NK-92 treated with Interleukin-12 subunit alpha and Interleukin-12 subunit beta, amount 100 ng/mL, for 24 hours (cell line): Measurements from ENCODE around the gene ZBTB49.

Experiments
- DNase-seq: peaks from one replicate; lab custom pipeline; 2025; lab: John Stamatoyannopoulos, UW

The ZBTB49 gene

DNA sequence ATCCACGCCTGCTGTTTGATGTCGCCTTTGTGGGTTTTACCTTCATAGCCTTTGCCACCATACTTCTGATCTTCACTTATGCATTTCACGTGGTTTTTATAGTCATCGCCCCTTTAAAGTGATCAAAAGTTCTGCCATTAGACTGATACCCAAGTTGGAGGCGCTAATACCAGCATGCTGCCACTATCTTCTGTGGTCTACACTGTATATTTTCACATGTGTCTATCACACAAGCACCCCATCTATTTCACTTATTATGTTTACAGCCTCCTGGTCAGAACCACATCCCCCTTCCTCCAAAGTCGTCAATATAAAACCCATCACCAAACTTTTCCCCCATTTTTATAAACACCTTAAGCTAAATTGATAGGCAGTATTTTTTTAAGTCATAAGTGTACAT lies 8.3 kb upstream of the ZBTB49 start:
- DNase-seq: no peak

DNA sequence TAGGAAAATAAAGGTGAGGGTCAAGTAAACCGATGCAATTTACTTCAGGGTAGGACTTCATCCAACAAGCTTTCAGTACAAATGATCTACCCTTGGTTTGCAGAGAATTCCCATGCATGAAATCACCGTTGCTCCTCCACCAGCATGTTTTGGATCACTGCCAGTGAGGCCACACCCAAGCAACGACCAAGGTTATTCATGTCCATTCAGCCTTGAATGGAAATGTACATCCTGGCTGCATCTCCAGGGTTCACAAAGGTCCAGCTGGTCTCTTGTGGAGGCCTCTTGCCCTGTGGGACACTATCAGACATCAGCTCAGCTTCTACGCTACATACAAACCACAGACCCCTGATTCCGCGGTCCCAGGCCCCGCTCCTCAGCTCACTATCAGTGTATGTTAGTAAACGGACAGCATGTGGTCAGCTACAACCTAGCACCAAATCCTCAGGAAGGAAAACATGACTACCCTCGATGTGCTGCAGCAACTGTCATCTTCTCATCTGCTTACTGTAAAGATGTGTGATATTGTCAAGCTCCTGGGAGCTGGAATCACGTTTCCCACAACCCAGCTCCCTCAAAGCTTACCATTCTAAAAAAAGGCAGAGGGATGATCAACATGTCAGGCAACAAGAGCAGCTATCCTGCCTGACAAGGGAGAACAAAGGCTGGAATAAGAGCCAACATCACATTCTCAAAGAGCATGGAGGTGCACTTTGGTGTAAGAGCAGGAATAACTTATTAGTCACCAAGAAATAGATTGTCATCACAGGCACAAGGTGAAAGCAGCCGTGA lies 5.0 kb upstream of the ZBTB49 start:
- DNase-seq: no peak

DNA sequence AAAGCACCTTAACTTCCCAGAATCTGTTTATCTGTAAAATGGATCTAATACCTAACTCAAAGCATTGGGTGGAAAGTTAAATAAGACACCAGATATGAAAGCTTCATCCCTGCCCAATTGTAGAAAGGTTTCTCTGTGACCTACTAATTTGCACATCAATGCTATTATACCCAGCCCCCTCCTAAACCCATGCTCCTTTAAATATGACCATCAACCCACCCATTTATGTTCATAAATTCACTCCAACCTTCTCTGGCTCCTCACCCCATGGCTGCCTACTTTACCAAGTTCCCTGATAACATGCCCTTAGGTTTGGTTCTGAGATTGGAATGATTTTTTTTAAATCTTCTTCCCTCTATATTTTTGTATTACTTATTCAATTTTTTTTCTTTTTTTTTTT lies 2.0 kb upstream of the ZBTB49 start:
- DNase-seq: no peak

DNA sequence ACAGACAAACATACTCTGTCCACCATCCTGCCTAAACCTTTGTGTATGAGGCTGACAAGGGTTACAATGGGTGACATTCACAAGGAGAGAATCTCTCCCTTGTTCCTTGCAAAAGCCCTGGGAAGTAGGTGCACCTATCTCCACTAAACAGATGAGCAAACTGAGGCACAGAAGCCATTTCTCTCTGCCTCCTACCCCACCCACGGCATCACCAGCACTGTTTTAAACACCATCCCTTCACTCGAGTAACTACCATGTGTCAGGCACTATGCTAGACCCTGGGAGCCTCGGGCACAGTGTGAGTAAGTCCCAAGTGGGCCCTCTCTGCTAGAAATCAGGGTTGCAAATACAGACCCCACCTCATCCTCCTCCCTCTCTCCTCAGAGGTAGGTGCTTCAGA lies 996 bp upstream of the ZBTB49 start:
- DNase-seq: no peak

DNA sequence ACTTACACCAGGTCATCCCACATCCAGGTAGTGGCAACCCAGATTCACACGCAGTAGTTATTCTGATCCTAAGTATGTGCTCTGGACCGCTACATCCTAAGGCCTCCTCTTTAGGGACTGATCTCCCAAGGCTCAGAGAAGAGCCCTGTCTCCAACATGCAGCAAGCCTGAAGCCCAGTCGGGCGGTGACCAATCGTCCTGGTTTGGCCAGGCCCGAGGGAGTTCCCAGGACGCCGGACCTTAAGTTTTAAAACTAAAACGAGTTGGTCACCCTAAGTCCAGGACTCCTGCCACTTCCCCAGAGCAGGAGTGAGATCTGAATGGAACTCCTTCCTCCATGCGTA lies 482 bp upstream of the ZBTB49 start:
- DNase-seq: no peak

DNA sequence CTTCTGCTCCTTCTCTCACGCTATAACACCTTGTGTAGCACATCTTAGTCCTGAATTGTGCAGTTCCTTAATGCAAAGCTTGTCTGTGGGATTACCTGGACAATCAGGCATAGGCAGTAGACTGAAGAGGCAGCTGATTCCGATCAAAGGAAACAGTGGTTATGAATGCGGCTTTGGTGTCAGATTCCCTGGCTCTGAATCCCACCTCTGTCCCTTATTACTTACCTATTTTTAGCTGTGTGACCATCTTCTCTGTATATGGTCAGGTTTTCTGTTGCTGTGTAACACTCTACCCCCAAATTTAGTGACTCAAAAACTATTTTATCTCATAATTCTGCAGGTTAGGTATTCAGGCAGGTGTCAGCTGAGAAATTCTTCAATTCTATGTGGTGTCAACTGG lies 3.2 kb downstream of the ZBTB49 start:
- no peak for DNase-seq

DNA sequence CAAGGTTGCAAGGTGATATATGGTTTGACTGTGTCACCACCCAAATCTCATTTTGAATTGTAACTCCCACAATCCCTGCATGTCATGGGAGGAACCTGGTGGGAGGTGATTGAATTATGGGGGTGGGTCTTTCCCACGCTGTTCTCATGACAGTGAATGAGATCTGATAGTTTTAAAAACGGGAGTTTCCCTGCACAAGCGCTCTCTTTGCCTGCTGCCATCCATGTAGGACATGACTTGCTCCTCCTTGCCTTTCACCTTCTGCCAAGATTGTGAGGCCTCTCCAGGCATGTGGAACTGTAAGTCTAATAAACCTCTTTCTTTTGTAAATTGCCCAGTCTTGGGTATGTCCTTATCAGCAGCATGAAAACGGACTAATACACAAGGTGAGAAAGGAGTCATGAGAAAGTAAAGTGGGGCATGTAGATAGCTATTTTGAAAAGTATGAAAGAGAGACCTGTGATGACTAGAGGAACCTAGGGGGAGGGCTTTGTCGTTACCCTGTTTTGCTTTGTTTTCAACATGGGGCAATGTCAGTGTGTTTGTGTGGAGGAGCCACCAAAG lies 6.3 kb downstream of the ZBTB49 start:
- no peak for DNase-seq

DNA sequence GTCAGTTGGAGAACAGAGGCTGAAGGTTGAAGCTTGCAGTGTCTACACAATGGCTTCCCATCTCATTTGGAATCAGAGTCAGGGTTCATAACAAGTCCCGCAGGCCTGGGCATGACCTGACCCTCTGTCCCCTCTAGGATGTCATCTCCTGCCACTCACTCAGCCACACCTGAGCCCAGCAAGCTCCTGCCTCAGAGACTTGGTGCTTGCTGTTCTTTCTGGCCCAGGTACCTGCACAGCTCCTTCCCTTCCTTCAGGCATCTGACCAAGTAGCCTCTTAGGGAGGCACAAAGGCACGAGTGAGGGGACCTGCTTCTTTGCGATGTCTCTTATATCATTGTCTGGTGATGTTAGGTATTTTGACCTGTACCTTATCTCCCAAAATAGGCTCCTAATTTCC lies 9.0 kb downstream of the ZBTB49 start:
- DNase-seq: no peak

DNA sequence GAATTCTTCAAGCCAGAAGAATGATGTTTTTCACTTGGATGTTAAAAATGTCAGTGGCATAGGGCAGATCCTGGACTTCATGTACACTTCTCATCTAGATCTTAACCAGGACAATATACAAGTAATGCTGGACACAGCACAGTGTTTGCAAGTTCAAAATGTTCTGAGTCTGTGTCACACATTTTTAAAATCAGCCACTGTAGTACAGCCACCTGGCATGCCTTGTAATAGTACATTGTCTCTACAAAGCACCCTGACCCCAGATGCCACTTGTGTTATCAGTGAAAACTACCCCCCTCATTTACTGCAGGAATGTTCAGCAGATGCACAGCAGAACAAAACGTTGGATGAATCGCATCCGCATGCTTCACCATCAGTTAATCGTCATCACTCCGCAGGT lies 11.9 kb downstream of the ZBTB49 start:
- DNase-seq: no peak

DNA sequence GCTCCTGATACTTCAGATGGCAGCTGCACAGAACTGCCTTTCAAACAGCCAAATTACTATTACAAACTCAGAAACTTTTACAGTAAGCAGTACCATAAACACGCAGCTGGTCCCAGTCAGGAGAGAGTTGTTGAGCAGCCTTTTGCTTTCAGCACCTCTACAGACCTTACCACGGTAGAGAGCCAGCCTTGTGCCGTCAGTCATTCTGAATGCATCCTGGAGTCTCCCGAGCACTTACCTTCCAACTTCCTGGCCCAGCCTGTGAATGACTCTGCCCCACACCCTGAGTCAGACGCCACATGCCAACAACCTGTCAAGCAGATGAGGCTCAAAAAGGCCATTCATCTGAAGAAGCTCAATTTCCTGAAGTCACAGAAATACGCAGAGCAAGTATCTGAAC lies 12.4 kb downstream of the ZBTB49 start:
- DNase-seq: no peak

DNA sequence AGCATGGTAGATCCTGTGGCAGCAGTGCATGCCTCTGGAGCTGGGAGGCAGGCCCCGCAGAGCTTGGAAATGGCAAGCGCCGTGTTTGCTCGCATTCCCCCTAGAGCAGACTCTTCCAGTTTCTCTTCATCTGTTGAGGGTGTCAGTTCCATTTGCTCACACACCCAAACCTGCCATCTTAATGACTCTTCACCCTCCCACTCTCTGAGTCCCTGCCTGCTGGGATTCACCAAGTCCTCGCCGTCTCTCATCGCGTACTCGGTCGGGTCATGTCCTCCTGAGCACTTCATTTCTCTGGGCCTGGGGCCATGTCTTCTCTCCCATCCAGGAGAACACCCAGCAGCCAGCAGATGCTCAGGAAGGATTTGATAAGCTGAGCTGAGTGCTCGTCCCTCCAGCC lies 16.9 kb downstream of the ZBTB49 start:
- no peak for DNase-seq

DNA sequence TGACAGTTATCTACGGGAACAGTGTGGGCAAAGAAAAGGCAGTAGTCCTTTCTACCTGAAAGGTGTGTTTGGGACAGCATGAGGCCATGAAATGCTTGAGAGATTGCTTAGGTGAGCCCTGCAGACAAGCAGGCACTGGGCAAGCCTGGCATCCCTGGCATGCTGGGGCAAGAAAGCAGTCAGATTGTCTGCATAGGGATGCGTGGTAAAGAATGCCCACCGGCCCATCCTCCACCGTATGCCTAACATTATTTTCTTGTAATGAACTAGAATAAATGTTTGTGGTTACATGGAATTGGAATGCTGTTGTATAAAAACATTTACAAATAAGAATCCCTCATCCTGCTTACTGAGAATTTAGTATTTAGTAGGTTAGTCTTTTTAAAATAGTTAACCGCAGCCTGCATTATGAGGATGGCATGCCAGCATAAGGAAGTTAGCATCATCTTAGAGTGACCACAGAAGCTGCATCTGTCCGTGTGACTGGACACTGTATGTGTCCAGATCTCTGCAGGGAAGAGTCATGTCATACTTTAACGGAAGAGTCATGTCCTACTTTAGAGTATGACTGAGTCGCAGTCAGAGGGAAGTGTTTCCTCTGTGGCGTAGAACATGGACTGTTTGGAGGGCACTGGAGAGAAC lies 18.9 kb downstream of the ZBTB49 start:
- DNase-seq: no peak

DNA sequence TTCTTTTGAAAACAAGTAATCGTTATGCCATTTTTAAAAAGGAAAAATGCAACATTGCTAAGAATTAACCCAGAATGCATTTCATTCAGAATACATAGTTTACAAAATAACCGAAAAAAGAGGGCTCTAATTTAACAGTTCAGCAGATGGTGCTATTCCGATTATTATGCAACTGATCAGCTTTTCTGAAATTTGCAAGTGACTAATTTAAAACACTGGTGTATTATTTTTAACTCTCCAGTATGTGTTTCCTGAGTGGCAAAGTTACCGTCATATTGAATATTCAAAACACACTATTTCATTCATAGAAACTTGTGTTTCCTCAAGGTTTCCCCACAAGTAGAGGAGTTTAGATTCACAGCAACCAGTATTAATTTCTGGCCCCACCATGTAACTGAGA lies 21.1 kb downstream of the ZBTB49 start:
- no peak for DNase-seq

DNA sequence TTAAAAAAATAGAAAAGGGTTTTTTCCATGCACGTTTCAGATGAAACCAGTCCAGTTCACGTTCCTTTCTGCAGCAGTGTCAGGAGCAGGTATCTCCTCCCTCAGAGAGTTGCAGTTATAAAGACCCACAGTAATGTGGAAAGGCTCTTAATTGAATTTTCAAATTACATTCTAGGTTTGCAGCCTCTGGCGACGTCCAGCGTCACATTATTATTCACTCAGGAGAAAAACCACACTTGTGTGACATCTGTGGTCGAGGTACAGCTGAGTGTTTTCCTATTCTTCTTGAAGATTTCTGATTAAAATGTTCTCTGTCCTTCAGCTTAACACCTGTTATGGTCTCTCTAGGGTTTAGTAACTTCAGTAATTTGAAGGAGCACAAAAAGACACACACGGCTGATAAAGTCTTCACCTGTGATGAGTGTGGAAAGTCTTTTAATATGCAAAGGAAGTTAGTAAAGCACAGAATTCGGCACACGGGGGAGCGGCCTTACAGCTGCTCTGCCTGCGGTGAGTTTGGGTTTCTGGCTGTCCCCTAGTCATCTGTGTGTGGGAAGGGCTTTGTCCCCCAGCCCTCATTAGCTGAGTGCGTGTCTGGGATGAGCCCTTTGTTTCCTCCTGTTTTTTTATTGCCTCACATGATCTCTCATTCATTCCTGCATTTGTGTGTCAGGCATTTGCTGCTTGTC lies 25.6 kb downstream of the ZBTB49 start:
- DNase-seq: no peak

DNA sequence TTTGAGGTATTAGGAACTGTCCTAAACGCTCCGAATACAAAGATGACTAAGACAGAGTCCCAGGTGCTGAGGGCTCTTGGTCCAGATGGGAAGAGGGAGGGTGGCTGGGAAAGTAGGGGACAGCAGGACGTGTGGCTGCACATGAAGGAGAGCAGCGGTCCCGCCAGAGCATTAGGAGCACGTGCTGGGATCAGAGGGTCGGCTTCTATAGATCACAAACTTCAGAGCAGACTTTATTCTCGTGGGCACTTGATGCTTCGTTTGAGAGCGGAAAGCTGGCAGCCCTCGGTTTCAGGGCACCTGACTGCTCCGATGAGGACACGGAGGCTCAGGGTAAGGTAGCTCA lies 26.1 kb downstream of the ZBTB49 start:
- no peak for DNase-seq

DNA sequence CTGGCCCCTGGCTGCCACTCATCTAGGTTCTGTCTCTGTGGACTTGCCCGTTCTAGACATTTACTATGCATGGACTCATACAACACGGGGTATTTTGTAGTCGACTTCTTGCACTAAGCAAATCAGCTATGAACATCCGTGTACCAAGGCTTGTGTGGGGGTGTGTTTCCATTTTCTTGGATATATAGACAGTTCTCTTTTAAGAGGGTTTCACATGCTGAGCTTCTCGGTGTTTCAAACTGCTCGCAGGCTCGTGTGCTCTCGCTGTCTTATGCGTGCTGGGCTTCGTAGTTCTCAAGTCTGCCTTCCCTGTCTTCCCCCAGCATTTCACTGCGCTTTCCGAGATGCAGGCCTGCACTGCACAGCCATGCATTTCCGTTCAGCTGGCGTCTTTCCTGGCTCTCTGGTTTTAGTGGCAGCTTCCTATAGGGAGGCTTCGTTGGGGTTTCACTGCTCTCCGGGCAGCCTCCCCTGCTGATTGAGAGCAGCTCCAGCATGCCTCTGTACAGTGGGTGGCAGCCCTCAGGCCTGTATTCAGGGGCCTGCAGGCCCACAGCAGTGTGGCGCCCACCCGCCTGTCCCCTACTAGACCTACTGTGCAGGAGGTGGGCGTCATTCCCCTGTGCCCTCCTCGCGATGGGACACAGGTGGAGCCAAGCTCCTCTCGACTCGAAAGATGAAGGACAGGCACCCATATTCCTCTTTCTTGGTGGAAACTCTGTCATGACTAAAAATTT lies 27.6 kb downstream of the ZBTB49 start:
- no peak for DNase-seq

DNA sequence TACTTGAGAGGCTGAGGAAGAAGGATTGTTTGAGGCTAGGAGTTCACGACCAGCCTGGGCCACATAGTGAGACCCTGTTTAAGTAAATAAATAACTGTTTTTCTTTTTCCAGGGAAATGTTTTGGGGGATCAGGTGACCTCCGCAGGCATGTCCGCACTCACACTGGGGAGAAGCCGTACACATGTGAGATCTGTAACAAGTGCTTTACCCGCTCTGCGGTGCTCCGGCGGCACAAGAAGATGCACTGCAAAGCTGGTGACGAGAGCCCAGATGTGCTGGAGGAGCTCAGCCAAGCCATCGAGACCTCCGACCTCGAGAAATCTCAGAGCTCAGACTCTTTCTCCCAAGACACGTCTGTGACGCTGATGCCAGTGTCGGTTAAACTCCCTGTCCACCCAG lies 30.5 kb downstream of the ZBTB49 start:
- DNase-seq: no peak

DNA sequence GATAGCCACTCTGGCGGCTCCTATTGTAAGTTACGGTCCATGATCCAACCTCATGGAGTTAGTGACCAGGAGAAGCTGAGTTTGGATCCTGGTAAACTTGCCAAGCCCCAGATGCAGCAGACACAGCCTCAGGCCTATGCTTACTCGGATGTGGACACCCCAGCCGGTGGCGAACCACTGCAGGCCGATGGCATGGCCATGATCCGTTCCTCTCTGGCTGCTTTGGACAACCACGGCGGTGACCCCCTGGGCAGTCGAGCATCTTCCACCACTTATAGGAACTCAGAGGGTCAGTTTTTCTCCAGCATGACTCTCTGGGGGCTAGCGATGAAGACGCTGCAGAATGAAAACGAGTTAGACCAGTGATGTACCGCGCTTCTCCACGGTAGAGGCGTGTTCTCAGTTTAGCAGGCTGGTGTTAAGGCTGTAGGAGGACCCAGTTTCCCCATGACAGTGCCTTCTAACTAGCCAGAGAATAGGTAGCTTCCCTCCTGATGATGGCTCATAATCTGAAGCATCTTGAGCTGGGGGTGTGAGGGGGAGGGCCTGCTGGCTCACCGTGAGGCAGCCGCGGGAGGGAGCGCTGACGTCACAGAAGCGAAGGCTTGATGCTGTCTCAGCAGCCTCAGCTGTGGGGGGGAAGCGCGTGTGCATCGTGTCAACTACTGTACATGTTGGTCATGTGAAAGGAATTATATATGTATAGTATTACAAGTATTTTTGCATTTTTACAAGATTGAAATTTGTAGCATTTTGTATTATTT lies 31.1 kb downstream of the ZBTB49 start:
- no peak for DNase-seq

DNA sequence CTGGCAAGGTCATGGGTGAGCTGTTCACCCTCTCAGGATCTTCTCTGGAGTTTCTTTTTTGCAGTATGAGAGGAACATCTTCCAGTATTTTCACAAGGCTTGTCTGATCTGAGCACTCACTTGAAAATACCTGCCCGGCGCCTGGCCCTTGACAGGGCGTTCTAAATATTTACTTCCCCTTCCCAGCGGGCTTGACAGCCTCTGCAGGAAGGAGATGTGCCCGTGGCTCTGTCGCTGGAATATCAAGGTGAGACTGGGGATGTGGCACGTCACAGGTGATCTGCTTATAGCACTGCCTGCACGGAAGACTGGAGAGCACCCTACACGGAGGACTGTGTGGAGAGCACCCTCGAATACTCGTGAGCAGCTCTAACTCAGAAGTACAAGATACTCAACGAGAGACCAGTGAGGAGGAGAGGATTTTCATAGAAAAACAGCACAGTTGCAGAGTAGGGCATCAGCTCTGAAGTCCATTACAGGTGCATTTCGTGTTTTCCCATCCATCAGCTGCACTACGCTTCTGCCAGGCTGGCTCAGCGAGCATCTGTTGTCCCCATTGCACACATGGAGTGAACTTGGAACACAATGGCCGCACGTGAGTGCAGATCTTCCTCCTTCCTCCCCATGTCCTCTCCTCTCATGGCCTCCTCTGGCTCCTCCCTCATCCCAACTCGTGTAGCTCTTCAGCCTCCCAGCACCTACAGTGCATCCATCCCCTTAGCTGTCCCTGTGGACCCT lies 32.1 kb downstream of the ZBTB49 start:
- DNase-seq: no peak

DNA sequence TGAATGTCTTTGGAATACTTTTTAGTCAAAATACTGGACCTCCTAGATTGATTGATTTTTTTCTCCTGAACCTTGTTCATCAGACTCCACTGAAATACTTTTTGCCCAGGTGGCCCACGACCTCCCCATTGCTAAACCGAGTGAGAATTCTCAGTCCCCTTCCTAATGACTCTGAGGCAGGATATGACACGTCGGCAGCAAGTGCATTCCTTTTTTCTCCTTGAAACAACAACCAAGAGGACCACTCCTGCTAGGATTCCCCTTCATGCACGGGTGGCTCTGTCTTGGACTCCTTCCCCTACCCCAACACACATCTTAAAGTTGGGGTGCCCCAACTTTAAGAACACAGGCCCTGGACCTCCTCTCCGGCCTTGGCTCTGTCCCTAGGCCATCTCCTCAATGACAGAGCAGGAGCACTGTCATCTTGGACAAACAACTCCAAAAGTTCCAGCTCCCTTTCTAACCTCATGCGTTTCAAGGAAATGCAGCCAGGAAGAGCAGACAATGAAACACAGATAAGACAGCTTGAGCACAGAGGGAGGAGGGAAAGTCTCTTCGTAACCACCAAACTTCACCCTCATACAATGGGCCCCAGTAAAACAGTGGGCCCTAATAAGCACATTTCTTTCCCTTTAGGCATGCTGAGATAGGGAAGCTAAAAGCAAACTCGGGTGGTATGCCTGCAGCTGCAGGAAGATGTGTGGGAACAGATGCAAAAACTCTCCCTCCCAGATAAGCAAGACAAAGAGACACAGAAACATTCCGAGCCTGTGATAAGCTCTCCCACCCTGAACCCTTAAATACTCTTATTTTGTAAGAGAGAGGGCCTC lies 33.9 kb downstream of the ZBTB49 start:
- DNase-seq: no peak
